Measurements from ENCODE around the gene HBD.

HBD gene

GRCh38 chr11:5225480-5225871, 8.8 kb downstream of the HBD start:
- H3K27ac ChIP-seq = no peak overlapping the region
- TF ChIP-seq ZFX (IDR thresholded peaks at IDR 0.05; ENCODE audit: borderline replicate concordance) (no peak), CTCF (IDR thresholded peaks at IDR 0.05) (no peak)

- no peak overlapping the region for H3K27ac ChIP-seq
- TF ChIP-seq ZFX (IDR thresholded peaks at IDR 0.05; ENCODE audit: borderline replicate concordance) (no peak), CTCF (IDR thresholded peaks at IDR 0.05) (no peak)
Measured at GRCh38 chr11:5224538-5225479, 9.5 kb downstream of the HBD start.

- H3K27ac ChIP-seq = no peak overlapping the region
- TF ChIP-seq CTCF (IDR thresholded peaks at IDR 0.05) = no peak
- no peak for TF ChIP-seq ZFX (IDR thresholded peaks at IDR 0.05; ENCODE audit: borderline replicate concordance)
Measured at GRCh38 chr11:5223686-5224085, 10.6 kb downstream of the HBD start.

GRCh38 chr11:5223146-5223545, 11.1 kb downstream of the HBD start:
- TF ChIP-seq CTCF (IDR thresholded peaks at IDR 0.05) (no peak), ZFX (IDR thresholded peaks at IDR 0.05; ENCODE audit: borderline replicate concordance) (no peak)
- no peak overlapping the region for H3K27ac ChIP-seq

- H3K27ac ChIP-seq = no peak overlapping the region
- no peak for TF ChIP-seq CTCF (IDR thresholded peaks at IDR 0.05)
- TF ChIP-seq ZFX (IDR thresholded peaks at IDR 0.05; ENCODE audit: borderline replicate concordance) = no peak
Measured at GRCh38 chr11:5210376-5210885, 23.9 kb downstream of the HBD start.

GRCh38 chr11:5204787-5205186, 29.5 kb downstream of the HBD start:
- TF ChIP-seq ZFX (IDR thresholded peaks at IDR 0.05; ENCODE audit: borderline replicate concordance) (no peak), CTCF (IDR thresholded peaks at IDR 0.05) (peak; percentile 63)
- H3K27ac ChIP-seq = no peak overlapping the region

GRCh38 chr11:5203366-5203765, 30.9 kb downstream of the HBD start:
- H3K27ac ChIP-seq = no peak overlapping the region
- TF ChIP-seq CTCF (IDR thresholded peaks at IDR 0.05) (no peak), ZFX (IDR thresholded peaks at IDR 0.05; ENCODE audit: borderline replicate concordance) (no peak)

Measured in 22Rv1 (cell line).